IPS-18c (cell line): ENCODE measurements around the gene TSHZ3.

Experiments used
- H3K4me3 ChIP-seq: 2 replicates; pipeline ENCODE4 v1.7.0; 2013; ENCODE audit warnings: low read depth, mild to moderate bottlenecking, low read length, moderate library complexity; ENCODE audit not compliant: insufficient read depth
- H3K9me3 ChIP-seq: one replicate; pipeline ENCODE4 v1.6.1; 2013; ENCODE audit warnings: mild to moderate bottlenecking, low read length, moderate library complexity; ENCODE audit not compliant: control insufficient read depth, insufficient read depth

The TSHZ3 gene

DNA sequence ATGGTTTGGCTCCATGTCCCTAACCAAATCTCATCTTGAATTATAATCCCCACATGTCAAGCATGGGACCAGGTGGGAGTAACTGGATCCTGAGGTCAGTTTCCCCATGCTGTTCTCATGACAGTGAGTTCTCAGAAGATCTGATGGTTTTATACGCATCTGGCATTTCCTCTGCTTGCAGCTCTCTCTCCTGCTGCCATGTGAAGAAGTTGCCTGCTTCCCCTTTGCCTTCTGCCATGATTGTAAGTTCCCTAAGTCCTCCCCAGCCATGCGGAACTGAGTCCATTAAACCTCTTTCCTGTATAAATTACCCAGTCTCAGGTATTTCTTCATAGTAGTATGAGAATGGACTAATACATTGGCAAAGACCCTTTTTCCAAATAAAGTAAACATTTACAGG lies 96.8 kb downstream of the TSHZ3 start:
- no peaks in the 10 kb centered on the region for H3K9me3 ChIP-seq
- H3K4me3 ChIP-seq, result no peak overlapping the region

GRCh38 chr19:31249217-31249616 lies 100.0 kb downstream of the TSHZ3 start:
- no peak overlapping the region for H3K4me3 ChIP-seq
- no peaks in the 10 kb centered on the region for H3K9me3 ChIP-seq

DNA sequence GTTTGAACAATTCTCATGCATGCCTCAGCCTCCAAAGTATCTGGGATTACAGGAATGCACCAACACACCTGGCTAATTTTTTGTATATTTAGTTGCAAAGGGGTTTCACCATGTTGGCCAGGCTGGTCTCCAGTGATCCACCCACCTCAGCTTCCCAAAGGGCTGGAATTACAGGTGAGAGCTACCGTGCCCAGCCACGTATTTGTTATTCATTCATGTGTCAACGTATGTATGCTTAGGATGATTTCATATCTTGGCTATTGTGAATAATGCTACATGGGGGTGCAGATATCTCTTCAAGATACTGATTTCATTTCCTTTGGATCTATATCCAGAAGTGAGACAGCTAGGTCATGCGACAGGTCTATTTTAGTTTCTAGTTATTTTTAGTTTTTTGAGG lies 113.4 kb downstream of the TSHZ3 start:
- no peaks in the 10 kb centered on the region for H3K9me3 ChIP-seq
- H3K4me3 ChIP-seq, result no peak overlapping the region

- no peak overlapping the region for H3K4me3 ChIP-seq
- no peaks in the 10 kb centered on the region for H3K9me3 ChIP-seq
Measured at GRCh38 chr19:31233295-31233800, 115.9 kb downstream of the TSHZ3 start.

- H3K9me3 ChIP-seq, result no peaks in the 10 kb centered on the region
- no peak overlapping the region for H3K4me3 ChIP-seq
Measured at GRCh38 chr19:31232871-31233270, 116.4 kb downstream of the TSHZ3 start.

- H3K4me3 ChIP-seq, result no peak overlapping the region
- no peaks in the 10 kb centered on the region for H3K9me3 ChIP-seq
Measured at GRCh38 chr19:31232180-31232579, 117.1 kb downstream of the TSHZ3 start.

DNA sequence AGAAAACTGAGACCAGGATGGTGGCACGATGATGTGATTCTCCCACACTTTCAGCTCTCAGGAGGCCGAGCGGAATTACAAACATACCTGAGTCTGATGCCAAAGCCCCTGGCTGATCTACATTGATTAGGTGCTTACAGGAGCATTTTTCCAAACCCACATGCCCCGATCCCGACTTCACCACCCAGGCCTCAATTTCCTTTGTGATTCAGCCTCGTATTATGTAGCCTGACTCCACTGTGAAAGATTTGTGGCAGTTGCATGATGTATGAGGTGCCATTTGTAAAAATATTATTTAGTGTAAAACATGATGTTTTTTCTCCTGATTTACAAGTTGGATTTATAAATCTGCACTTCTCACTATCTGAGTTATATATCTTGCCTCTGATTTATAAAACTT lies 118.0 kb downstream of the TSHZ3 start:
- no peak overlapping the region for H3K4me3 ChIP-seq

DNA sequence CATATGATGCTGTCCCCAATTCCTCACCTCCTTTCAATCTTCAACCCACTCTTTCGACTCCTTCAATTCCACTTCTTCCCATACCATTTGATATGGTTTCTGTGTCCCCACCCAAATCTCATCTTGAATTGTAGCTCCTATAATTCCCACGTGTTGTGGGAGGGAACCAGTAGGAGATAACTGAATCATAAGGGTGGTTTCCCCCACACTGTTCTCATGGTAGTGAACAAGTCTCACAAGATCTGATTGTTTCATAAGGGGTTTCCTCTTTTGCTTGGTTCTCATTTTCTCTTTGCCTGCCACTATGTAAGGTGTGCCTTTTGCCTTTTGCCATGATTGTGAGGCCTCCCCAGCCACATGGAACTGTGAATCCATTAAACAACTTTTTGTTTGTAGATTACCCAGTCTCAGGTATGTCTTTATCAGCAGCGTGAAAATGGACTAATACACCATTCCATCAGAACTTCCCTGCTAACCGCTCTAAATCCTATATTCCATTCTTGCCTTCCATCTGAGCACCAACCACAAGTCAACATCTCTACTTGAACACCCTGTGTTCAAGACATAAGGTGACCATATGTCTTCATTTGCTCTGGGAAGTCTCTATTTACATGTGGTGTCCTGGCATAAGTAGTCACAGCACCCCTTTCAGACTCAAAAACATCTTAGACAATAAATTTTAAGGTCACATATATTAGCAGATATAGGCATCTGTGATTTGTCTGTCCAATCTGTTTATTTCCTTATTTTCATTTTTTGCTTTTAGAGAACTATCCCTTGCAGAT lies 122.9 kb downstream of the TSHZ3 start:
- no peaks in the 10 kb centered on the region for H3K9me3 ChIP-seq

More for the DNA sequence above, 118.0 kb downstream of the TSHZ3 start:
- H3K9me3 ChIP-seq, result no peaks in the 10 kb centered on the region

More for the DNA sequence above, 122.9 kb downstream of the TSHZ3 start:
- no peak overlapping the region for H3K4me3 ChIP-seq
